Liver (tissue), 9 donors: Measurements from ENCODE around the gene BASP1. TPM values are rescaled to one million over a fixed set of nuclear protein-coding genes. Genes with fewer than 3 reads are reported as not detected.

ENCODE experiments used
- DNase-seq: peaks from one replicate; pipeline ENCODE4 v3.0.0-alpha.2; 2017; ENCODE audit warnings: low spot score
- H3K27ac ChIP-seq, 2 donors: one replicate each; pipeline ENCODE4 v1.7.0; 2013; ENCODE audit warnings: inconsistent platforms in 2 of 2, low read length in 2 of 2, control low read depth in 1 of 2, low read depth in 1 of 2, mild to moderate bottlenecking in 1 of 2
- H3K27me3 ChIP-seq, 4 donors: one replicate each; pipeline versions ENCODE4 v1.6.1 to v1.7.0; 2013; ENCODE audit warnings: low read length in 3 of 4, inconsistent platforms in 1 of 4, mild to moderate bottlenecking in 1 of 4, moderate library complexity in 1 of 4; ENCODE audit not compliant: control insufficient read depth in 4 of 4, insufficient read depth in 4 of 4
- H3K36me3 ChIP-seq, 4 donors: one replicate each; pipeline versions ENCODE4 v1.6.1 to v1.7.0; 2013; ENCODE audit warnings: low read length in 3 of 4, mild to moderate bottlenecking in 3 of 4, low read depth in 1 of 4, moderate library complexity in 1 of 4; ENCODE audit not compliant: control insufficient read depth in 4 of 4, insufficient read depth in 3 of 4
- H3K4me1 ChIP-seq, 4 donors: one replicate each; pipeline versions ENCODE4 v1.6.1 to v1.7.0; 2013; ENCODE audit warnings: low read length in 3 of 4, mild to moderate bottlenecking in 3 of 4, moderate library complexity in 1 of 4; ENCODE audit not compliant: control insufficient read depth in 4 of 4, insufficient read depth in 4 of 4
- H3K4me3 ChIP-seq, 3 donors: one replicate each; pipeline versions ENCODE4 v1.6.1 to v1.7.0; 2013; ENCODE audit warnings: low read length in 3 of 3, control low read depth in 1 of 3, low read depth in 1 of 3, mild to moderate bottlenecking in 1 of 3
- H3K9ac ChIP-seq, 2 donors: one replicate each; pipeline ENCODE4 v1.7.0; 2013; ENCODE audit warnings: low read length in 2 of 2, mild to moderate bottlenecking in 2 of 2, moderate library complexity in 2 of 2, control low read depth in 1 of 2, low read depth in 1 of 2
- H3K9me3 ChIP-seq, 4 donors: one replicate each; pipeline versions ENCODE4 v1.6.1 to v1.7.0; 2013; ENCODE audit warnings: low read length in 3 of 4; ENCODE audit not compliant: control insufficient read depth in 4 of 4
- EGR1 ChIP-seq, 2 donors: IDR thresholded peaks; 2 replicates each; pipeline ENCODE4 v1.6.1; 2016 to 2018; ENCODE audit warnings: antibody characterized with exemption in 2 of 2, low read depth in 2 of 2
- FOXA1 ChIP-seq: IDR thresholded peaks from 2 replicates; pipeline ENCODE4 v1.6.1; 2016; ENCODE audit warnings: antibody characterized with exemption
- FOXA2 ChIP-seq: IDR thresholded peaks from 2 replicates; pipeline ENCODE4 v1.6.1; 2016; ENCODE audit warnings: antibody characterized with exemption
- GABPA ChIP-seq, 2 donors: IDR thresholded peaks in 1 of 2; conservative IDR thresholded peaks in 1 of 2; 2 replicates each; pipeline ENCODE4 v1.6.1; 2016; ENCODE audit warnings: antibody characterized with exemption in 2 of 2, mild to moderate bottlenecking in 1 of 2, moderate library complexity in 1 of 2
- HNF4A ChIP-seq, 2 donors: conservative IDR thresholded peaks; 2 replicates each; pipeline ENCODE4 v1.6.1; 2016; ENCODE audit warnings: antibody characterized with exemption in 2 of 2, mild to moderate bottlenecking in 2 of 2
- HNF4G ChIP-seq: IDR thresholded peaks from 2 replicates; pipeline ENCODE4 v1.6.1; 2016; ENCODE audit warnings: antibody characterized with exemption
- NR2F2 ChIP-seq: IDR thresholded peaks from 2 replicates; pipeline ENCODE4 v1.6.1; 2016; ENCODE audit warnings: antibody characterized with exemption
- RAD21 ChIP-seq, 2 donors: IDR thresholded peaks; 2 replicates each; pipeline ENCODE4 v1.6.1; 2016; ENCODE audit warnings: antibody characterized with exemption in 2 of 2, mild to moderate bottlenecking in 2 of 2
- RXRA ChIP-seq, 2 donors: IDR thresholded peaks; 2 replicates each; pipeline ENCODE4 v1.6.1; 2017 to 2018; ENCODE audit warnings: antibody characterized with exemption in 2 of 2, mild to moderate bottlenecking in 1 of 2
- SP1 ChIP-seq: IDR thresholded peaks from 2 replicates; pipeline ENCODE4 v1.6.1; 2018; ENCODE audit warnings: antibody characterized with exemption, mild to moderate bottlenecking
- TAF1 ChIP-seq: conservative IDR thresholded peaks from 2 replicates; pipeline ENCODE4 v1.6.1; 2016; ENCODE audit warnings: antibody characterized with exemption, mild to moderate bottlenecking
- YY1 ChIP-seq: IDR thresholded peaks from 2 replicates; pipeline ENCODE4 v1.6.1; 2016; ENCODE audit warnings: antibody characterized with exemption, mild to moderate bottlenecking
- WGBS: extraction: QIAGEN DNeasy Blood & Tissue Kit; methylation state at CpG from one replicate; pipeline ENCODE4 v1.1.7; 2013; 5-methylcytosine and 5-hydroxymethylcytosine counted together
- polyA plus RNA-seq, 2 donors: library from polyadenylated mRNA; stranded (reverse) in 1 of 2; unstranded in 1 of 2; fragments of 200-250 nt in 1 of 2; fragments of >200 nt in 1 of 2; fragmentation: Nextera tagmentation in 1 of 2; extraction: Ambion mirVana in 1 of 2; gene quantifications; one replicate each; pipeline versions ENCODE4 v1.2.1 to v1.2.3, GENCODE V29; 2013 to 2015
- total RNA-seq, 2 donors: library from RNA; depleted of rRNA; stranded (reverse); fragments of >200 nt; gene quantifications; one replicate each; pipeline ENCODE4 v1.2.3, GENCODE V29; 2014
- TF ChIP-seq, protein P1 (sequence below): IDR thresholded peaks from 2 replicates; pipeline ENCODE4 v1.6.1; 2016; ENCODE audit warnings: antibody characterized with exemption
- TF ChIP-seq, protein P2 (sequence below): IDR thresholded peaks from 2 replicates; pipeline ENCODE4 v1.6.1; 2016; ENCODE audit warnings: antibody characterized with exemption
- TF ChIP-seq, protein P3 (sequence below): IDR thresholded peaks from 2 replicates; pipeline ENCODE4 v1.6.1; 2016; ENCODE audit warnings: antibody characterized with exemption
- TF ChIP-seq, protein P4 (sequence below): IDR thresholded peaks from 2 replicates; pipeline ENCODE4 v1.6.1; 2016; ENCODE audit warnings: antibody characterized with exemption, mild to moderate bottlenecking
- donor health status: healthy.
- donor health status: healthy.
- donor health status: healthy.
- donor health status: healthy.
- donor health status: healthy.

BASP1 gene
- total and polyA plus RNA-seq, 4 donors, result 1.2 to 17.0 (median 5.4) TPM

DNA sequence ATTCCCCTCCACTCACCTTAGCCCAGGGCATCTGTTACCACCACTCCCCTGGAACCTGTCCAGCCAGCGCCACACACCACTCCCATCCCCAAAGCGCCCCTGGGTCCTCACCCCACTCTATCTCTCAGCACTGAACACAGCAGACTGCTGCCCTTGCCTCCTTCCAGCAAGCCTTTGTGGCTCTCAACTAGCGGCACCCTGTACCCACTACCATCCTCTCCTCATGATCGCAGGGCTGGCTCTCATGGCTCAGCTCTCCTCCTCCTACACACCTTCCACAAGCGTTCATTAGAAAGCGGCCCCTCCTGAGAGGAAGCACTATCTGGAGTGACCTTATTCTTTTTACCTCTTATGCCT, 13.3 kb upstream of the BASP1 start:
- TF ChIP-seq, protein P1, sequence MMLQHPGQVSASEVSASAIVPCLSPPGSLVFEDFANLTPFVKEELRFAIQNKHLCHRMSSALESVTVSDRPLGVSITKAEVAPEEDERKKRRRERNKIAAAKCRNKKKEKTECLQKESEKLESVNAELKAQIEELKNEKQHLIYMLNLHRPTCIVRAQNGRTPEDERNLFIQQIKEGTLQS, result no peak
- TF ChIP-seq HNF4G, result no peak
- no peak for TF ChIP-seq NR2F2
- TF ChIP-seq, protein P2, sequence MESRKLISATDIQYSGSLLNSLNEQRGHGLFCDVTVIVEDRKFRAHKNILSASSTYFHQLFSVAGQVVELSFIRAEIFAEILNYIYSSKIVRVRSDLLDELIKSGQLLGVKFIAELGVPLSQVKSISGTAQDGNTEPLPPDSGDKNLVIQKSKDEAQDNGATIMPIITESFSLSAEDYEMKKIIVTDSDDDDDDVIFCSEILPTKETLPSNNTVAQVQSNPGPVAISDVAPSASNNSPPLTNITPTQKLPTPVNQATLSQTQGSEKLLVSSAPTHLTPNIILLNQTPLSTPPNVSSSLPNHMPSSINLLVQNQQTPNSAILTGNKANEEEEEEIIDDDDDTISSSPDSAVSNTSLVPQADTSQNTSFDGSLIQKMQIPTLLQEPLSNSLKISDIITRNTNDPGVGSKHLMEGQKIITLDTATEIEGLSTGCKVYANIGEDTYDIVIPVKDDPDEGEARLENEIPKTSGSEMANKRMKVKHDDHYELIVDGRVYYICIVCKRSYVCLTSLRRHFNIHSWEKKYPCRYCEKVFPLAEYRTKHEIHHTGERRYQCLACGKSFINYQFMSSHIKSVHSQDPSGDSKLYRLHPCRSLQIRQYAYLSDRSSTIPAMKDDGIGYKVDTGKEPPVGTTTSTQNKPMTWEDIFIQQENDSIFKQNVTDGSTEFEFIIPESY, result no peak
- WGBS, result 48% methylated on average over 6 of the region's 6 CpGs
- H3K27me3 ChIP-seq, result peaks cover 0 to 7% (median 1%) of the 10 kb centered on the region in 4 donors
- H3K4me3 ChIP-seq, result no peak overlapping the region
- no peak overlapping the region for H3K27ac ChIP-seq
- H3K36me3 ChIP-seq, result no peaks in the 10 kb centered on the region
- no peaks in the 10 kb centered on the region for H3K9me3 ChIP-seq
- H3K9ac ChIP-seq, result no peak overlapping the region
- no peak for DNase-seq
- no peaks in the 10 kb centered on the region for H3K4me1 ChIP-seq

DNA sequence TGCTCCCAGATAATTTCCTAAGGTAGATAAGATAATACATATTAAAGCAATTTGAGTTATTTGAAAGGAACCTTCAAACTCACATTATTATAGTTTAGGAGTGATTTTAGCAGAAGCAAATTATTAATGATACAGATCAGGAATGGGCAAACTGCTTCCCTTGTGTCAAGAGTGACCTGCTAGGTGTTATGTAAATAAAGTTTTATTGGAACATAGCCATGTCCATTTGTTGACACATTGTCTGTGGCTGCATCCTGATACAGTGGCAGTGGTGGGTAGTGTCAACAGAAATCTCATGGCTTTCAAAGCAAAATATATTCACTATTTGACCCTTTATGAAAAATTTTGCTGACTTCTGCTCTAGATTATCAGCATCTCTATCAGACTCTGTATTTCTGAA, 11.4 kb upstream of the BASP1 start:
- Histone ChIP-seq H3K36me3 (no peaks in the 10 kb centered on the region), H3K4me1 (no peaks in the 10 kb centered on the region), H3K9ac (no peak overlapping the region), H3K27me3 (peaks cover 0 to 7% (median 1%) of the 10 kb centered on the region in 4 donors), H3K4me3 (no peak overlapping the region), H3K9me3 (no peaks in the 10 kb centered on the region), H3K27ac (no peak overlapping the region)
- TF ChIP-seq GABPA (IDR thresholded peaks at IDR 0.05 in 1 of 2, conservative IDR thresholded peaks at IDR 0.05 in 1 of 2) (no peak), RAD21 (IDR thresholded peaks at IDR 0.05) (no peak), EGR1 (IDR thresholded peaks at IDR 0.05; ENCODE audit: low read depth in 2 of 2) (no peak), FOXA1 (no peak), TAF1 (no peak), HNF4A (conservative IDR thresholded peaks at IDR 0.05) (no peak), FOXA2 (no peak), YY1 (no peak), NR2F2 (no peak), SP1 (no peak), RXRA (IDR thresholded peaks at IDR 0.05) (no peak)
- TF ChIP-seq, protein P2, result no peak
- TF ChIP-seq, protein P1, result no peak
- TF ChIP-seq, protein P3, sequence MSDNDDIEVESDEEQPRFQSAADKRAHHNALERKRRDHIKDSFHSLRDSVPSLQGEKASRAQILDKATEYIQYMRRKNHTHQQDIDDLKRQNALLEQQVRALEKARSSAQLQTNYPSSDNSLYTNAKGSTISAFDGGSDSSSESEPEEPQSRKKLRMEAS, result no peak
- no peak for DNase-seq

DNA sequence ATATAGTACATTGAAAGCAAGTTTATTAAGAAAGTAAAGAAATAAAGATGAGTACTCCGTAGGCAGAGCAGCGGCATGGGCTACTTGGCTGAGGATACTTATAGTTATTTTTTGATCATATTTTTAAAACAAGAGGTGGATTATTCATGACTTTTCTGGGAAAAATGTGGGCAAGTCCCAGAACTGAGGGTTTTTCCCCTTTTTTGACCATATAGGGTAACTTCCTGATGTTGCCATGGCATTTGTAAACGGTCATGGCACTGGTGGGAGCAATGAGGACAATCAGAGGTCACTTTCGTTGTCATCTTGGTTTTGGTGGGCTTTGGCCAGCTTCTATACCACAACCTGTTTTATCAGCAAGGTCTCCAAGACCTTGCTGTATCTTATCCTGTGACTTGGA, 5.2 kb upstream of the BASP1 start:
- H3K4me3 ChIP-seq, result no peak overlapping the region
- 74% methylated on average over 4 of the region's 4 CpGs for WGBS
- peaks cover 0 to 7% (median 1%) of the 10 kb centered on the region in 4 donors for H3K27me3 ChIP-seq
- DNase-seq, result no peak
- peaks cover 0 to 12% (median 5%) of the 10 kb centered on the region in 4 donors for H3K4me1 ChIP-seq
- H3K9ac ChIP-seq, result no peak overlapping the region
- TF ChIP-seq, protein P4, sequence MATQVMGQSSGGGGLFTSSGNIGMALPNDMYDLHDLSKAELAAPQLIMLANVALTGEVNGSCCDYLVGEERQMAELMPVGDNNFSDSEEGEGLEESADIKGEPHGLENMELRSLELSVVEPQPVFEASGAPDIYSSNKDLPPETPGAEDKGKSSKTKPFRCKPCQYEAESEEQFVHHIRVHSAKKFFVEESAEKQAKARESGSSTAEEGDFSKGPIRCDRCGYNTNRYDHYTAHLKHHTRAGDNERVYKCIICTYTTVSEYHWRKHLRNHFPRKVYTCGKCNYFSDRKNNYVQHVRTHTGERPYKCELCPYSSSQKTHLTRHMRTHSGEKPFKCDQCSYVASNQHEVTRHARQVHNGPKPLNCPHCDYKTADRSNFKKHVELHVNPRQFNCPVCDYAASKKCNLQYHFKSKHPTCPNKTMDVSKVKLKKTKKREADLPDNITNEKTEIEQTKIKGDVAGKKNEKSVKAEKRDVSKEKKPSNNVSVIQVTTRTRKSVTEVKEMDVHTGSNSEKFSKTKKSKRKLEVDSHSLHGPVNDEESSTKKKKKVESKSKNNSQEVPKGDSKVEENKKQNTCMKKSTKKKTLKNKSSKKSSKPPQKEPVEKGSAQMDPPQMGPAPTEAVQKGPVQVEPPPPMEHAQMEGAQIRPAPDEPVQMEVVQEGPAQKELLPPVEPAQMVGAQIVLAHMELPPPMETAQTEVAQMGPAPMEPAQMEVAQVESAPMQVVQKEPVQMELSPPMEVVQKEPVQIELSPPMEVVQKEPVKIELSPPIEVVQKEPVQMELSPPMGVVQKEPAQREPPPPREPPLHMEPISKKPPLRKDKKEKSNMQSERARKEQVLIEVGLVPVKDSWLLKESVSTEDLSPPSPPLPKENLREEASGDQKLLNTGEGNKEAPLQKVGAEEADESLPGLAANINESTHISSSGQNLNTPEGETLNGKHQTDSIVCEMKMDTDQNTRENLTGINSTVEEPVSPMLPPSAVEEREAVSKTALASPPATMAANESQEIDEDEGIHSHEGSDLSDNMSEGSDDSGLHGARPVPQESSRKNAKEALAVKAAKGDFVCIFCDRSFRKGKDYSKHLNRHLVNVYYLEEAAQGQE, result no peak
- no peak for TF ChIP-seq EGR1 (IDR thresholded peaks at IDR 0.05; ENCODE audit: low read depth in 2 of 2)
- no peak for TF ChIP-seq SP1
- TF ChIP-seq, protein P1, result no peak
- TF ChIP-seq, protein P2, result no peak
- no peak for TF ChIP-seq GABPA (IDR thresholded peaks at IDR 0.05 in 1 of 2, conservative IDR thresholded peaks at IDR 0.05 in 1 of 2)
- H3K36me3 ChIP-seq, result no peaks in the 10 kb centered on the region
- no peaks in the 10 kb centered on the region for H3K9me3 ChIP-seq
- H3K27ac ChIP-seq, result no peak overlapping the region
